Neural progenitor cell (in vitro differentiated cells): ENCODE data around the gene MFSD11. TPM values are rescaled to one million over a fixed set of nuclear protein-coding genes. Genes with fewer than 3 reads are reported as not detected.

ENCODE experiments used
- DNase-seq: peaks from one replicate; pipeline ENCODE4 v3.0.0-alpha.2; 2016; ENCODE audit warnings: low spot score
- H2AFZ ChIP-seq: fragments of 200-600 bp; sonication (generic); replicated peaks from 2 replicates; pipeline ENCODE4 v1.6.1; 2016; ENCODE audit warnings: antibody characterized with exemption
- H3F3A ChIP-seq: fragments of 200-600 bp; sonication (generic); 2 replicates; pipeline ENCODE4 v1.6.1; 2016; ENCODE audit warnings: antibody characterized with exemption, low read depth
- H3K27ac ChIP-seq: fragments of 200-600 bp; sonication (generic); 2 replicates; pipeline ENCODE4 v1.5.1; 2016; ENCODE audit warnings: mild to moderate bottlenecking
- H3K27me3 ChIP-seq: fragments of 200-600 bp; sonication (generic); 2 replicates; pipeline ENCODE4 v1.6.1; 2016; ENCODE audit warnings: mild to moderate bottlenecking, moderate library complexity
- H3K36me3 ChIP-seq: fragments of 200-600 bp; sonication (generic); 2 replicates; pipeline ENCODE4 v1.5.1; 2016
- H3K4me1 ChIP-seq: fragments of 200-600 bp; sonication (generic); 2 replicates; pipeline ENCODE4 v1.6.1; 2016; ENCODE audit warnings: mixed run types
- H3K4me2 ChIP-seq: fragments of 200-600 bp; sonication (generic); 2 replicates; pipeline ENCODE4 v1.6.1; 2016
- H3K4me3 ChIP-seq: fragments of 200-600 bp; sonication (generic); 2 replicates; pipeline ENCODE4 v1.5.1; 2016
- H3K79me2 ChIP-seq: fragments of 200-600 bp; sonication (generic); 2 replicates; pipeline ENCODE4 v1.6.1; 2016; ENCODE audit warnings: low read depth
- H3K9ac ChIP-seq: fragments of 200-600 bp; sonication (generic); 2 replicates; pipeline ENCODE4 v1.6.1; 2016
- H3K9me3 ChIP-seq: fragments of 200-600 bp; sonication (generic); 2 replicates; pipeline ENCODE4 v1.5.1; 2016; ENCODE audit warnings: low read depth
- H4K20me1 ChIP-seq: fragments of 200-600 bp; sonication (generic); 2 replicates; pipeline ENCODE4 v1.6.1; 2016; ENCODE audit warnings: low read depth
- H3K27ac Mint-ChIP-seq: 3 replicates; pipeline ENCODE4 v1.8.0; 2021; ENCODE audit warnings: mixed read lengths
- H3K27me3 Mint-ChIP-seq: 2 replicates; pipeline ENCODE4 v1.8.0; 2022; ENCODE audit warnings: low read depth, mild to moderate bottlenecking, inconsistent platforms, moderate library complexity, mixed read lengths; ENCODE audit not compliant: insufficient read depth
- H3K36me3 Mint-ChIP-seq: 3 replicates; pipeline ENCODE4 v1.8.0; 2021; ENCODE audit warnings: mixed read lengths
- H3K4me1 Mint-ChIP-seq: 3 replicates; pipeline ENCODE4 v1.8.0; 2021; ENCODE audit warnings: mixed read lengths
- H3K4me3 Mint-ChIP-seq: 3 replicates; pipeline ENCODE4 v1.8.0; 2021; ENCODE audit warnings: mild to moderate bottlenecking, moderate library complexity, mixed read lengths
- H3K9me3 Mint-ChIP-seq: 3 replicates; pipeline ENCODE4 v1.8.0; 2020; ENCODE audit warnings: mixed read lengths
- EZH2 ChIP-seq: fragments of 200-600 bp; sonication (generic); IDR thresholded peaks from 2 replicates; pipeline ENCODE4 v1.6.1; 2017; ENCODE audit warnings: antibody characterized with exemption, mild to moderate bottlenecking, moderate library complexity
- EZH2phosphoT487 ChIP-seq: fragments of 200-600 bp; sonication (generic); IDR thresholded peaks from 2 replicates; pipeline ENCODE4 v1.6.1; 2017; ENCODE audit warnings: antibody characterized with exemption
- total RNA-seq: library from RNA; depleted of rRNA; stranded (reverse); fragments of >200 nt; gene quantifications from 2 replicates; pipeline ENCODE4 v1.2.3, GENCODE V29; 2015; ENCODE audit warnings: low replicate concordance
- TF ChIP-seq, protein P1 (sequence below): fragments of 200-600 bp; sonication (generic); IDR thresholded peaks from 2 replicates; pipeline ENCODE4 v1.5.1; 2017; ENCODE audit warnings: antibody characterized with exemption, mild to moderate bottlenecking

MFSD11 gene
- total RNA-seq, 1 donor from 2014 or later: 25.7 TPM

DNA sequence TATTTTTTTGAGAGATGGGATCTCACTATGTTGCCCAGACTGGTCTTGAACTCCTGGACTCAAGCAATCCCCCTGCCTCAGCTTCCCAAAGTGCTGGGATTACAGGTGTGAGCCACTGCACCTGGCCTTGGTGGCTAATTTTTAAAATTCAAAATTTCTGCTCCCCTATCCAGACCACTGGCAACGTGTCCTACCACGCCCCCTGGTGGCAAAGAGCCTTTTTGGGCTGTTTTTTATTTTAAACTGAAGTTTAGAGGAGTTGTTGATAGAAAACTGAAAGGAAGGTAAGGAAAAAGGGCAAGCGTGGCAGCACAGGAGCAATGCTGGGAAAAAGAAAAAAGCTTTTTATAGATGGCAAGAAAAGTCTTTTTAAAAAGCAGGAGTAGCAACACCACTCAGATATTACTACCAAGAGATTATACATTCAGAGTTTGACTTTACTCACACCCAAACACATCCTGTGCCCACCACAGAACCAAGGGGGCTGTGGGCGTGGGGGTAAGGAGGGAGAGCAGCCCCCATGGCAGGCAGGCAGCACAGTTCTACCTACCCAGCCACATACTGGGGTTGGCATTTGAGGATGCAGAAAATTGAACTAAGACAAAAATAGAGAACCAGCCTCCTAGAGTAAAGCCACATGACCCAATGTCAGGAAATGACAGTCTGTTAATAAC is 23.0 kb upstream of the MFSD11 start:
- peak; percentile 72 for DNase-seq
- Mint-ChIP-seq H3K27ac (no peak overlapping the region), H3K4me1 (peaks cover 11% of the 10 kb centered on the region), H3K27me3 (peaks cover 3% of the 10 kb centered on the region), H3K9me3 (no peaks in the 10 kb centered on the region), H3K36me3 (peaks cover 14% of the 10 kb centered on the region), H3K4me3 (no peak overlapping the region)
- Histone ChIP-seq H4K20me1 (no peaks in the 10 kb centered on the region), H3K79me2 (no peaks in the 10 kb centered on the region), H2AFZ (no peak overlapping the region), H3K9ac (no peak overlapping the region), H3K27me3 (peaks cover 4% of the 10 kb centered on the region), H3K36me3 (no peaks in the 10 kb centered on the region), H3K4me3 (no peak overlapping the region), H3K9me3 (no peaks in the 10 kb centered on the region), H3K4me2 (no peak overlapping the region), H3F3A (peaks cover 9% of the 10 kb centered on the region), H3K4me1 (peaks cover 8% of the 10 kb centered on the region), H3K27ac (no peak overlapping the region)
- TF ChIP-seq, protein P1, sequence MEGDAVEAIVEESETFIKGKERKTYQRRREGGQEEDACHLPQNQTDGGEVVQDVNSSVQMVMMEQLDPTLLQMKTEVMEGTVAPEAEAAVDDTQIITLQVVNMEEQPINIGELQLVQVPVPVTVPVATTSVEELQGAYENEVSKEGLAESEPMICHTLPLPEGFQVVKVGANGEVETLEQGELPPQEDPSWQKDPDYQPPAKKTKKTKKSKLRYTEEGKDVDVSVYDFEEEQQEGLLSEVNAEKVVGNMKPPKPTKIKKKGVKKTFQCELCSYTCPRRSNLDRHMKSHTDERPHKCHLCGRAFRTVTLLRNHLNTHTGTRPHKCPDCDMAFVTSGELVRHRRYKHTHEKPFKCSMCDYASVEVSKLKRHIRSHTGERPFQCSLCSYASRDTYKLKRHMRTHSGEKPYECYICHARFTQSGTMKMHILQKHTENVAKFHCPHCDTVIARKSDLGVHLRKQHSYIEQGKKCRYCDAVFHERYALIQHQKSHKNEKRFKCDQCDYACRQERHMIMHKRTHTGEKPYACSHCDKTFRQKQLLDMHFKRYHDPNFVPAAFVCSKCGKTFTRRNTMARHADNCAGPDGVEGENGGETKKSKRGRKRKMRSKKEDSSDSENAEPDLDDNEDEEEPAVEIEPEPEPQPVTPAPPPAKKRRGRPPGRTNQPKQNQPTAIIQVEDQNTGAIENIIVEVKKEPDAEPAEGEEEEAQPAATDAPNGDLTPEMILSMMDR: peak; percentile 99
- no peak for TF ChIP-seq EZH2phosphoT487
- no peak for TF ChIP-seq EZH2

DNA sequence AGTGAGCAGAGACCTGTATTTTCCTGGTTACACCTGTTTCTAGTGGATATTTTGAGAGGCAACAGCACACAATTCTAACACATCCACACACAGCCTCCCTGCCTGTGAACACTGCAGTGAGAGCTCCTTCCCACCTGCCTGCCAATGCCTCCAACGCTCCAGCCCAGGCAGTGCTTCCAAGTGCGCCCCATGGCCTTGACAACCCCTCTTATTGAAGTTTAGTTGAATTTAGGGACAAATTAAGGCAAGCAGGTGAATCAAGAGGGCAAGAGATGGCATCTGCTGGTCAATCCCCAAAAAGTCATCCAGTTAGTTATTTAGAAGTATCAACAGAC is 22.5 kb upstream of the MFSD11 start:
- Mint-ChIP-seq H3K27me3 (peaks cover 3% of the 10 kb centered on the region), H3K4me3 (no peak overlapping the region), H3K4me1 (peaks cover 9% of the 10 kb centered on the region), H3K9me3 (no peaks in the 10 kb centered on the region), H3K36me3 (peaks cover 14% of the 10 kb centered on the region), H3K27ac (no peak overlapping the region)
- Histone ChIP-seq H3K4me2 (no peak overlapping the region), H3F3A (peaks cover 8% of the 10 kb centered on the region), H3K4me3 (no peak overlapping the region), H3K9me3 (no peaks in the 10 kb centered on the region), H3K36me3 (no peaks in the 10 kb centered on the region), H3K27ac (no peak overlapping the region), H4K20me1 (no peaks in the 10 kb centered on the region), H3K79me2 (no peaks in the 10 kb centered on the region), H3K9ac (no peak overlapping the region), H3K4me1 (peaks cover 7% of the 10 kb centered on the region), H2AFZ (no peak overlapping the region), H3K27me3 (no peaks in the 10 kb centered on the region)
- DNase-seq: no peak
- TF ChIP-seq EZH2 (no peak), EZH2phosphoT487 (no peak)
- TF ChIP-seq, protein P1: no peak

DNA sequence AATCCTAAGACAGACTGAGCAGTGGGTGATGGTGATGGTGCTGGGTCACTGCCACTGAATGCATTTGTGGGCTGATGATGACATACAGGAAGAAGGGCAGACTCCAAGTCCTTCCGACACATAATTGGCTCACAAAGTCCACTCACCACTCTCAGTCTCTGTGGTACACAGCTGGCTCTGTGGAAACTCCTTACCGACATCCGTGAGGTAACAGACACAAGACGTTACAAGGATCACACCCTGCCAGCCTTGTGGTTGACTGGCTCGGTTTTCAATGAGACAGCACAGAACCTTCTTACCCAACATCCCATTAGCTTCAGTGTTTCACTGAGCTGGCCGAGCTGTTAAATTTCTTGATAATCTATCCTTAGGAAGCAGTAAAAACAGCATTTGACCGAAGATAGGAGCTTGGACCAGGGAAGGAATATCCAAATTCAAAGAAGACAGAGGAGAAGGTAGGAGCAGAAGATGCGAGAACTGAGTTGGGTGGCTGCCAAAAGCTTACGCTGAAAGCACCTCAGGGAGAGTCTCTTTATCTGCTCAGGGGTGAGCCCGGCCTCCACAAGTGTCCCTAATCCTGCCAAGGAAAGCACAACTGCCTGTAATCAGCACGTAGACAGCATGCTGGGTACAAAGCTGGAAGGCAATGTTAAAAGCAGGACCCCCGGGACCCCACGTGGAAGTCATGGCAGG is 21.6 kb upstream of the MFSD11 start:
- no peak overlapping the region for H3K4me3 Mint-ChIP-seq
- Histone ChIP-seq H3K9me3 (no peaks in the 10 kb centered on the region), H3F3A (peaks cover 6% of the 10 kb centered on the region), H3K4me3 (no peak overlapping the region), H3K9ac (no peak overlapping the region), H2AFZ (no peak overlapping the region), H3K36me3 (no peaks in the 10 kb centered on the region), H3K4me1 (peaks cover 3% of the 10 kb centered on the region), H4K20me1 (no peaks in the 10 kb centered on the region), H3K27me3 (no peaks in the 10 kb centered on the region), H3K4me2 (no peak overlapping the region), H3K79me2 (no peaks in the 10 kb centered on the region), H3K27ac (no peak overlapping the region)
- DNase-seq: no peak
- TF ChIP-seq, protein P1: no peak
- TF ChIP-seq EZH2 (no peak), EZH2phosphoT487 (no peak)
- H3K27me3 Mint-ChIP-seq: no peaks in the 10 kb centered on the region
- no peak overlapping the region for H3K27ac Mint-ChIP-seq
- H3K9me3 Mint-ChIP-seq: no peaks in the 10 kb centered on the region
- peaks cover 19% of the 10 kb centered on the region for H3K36me3 Mint-ChIP-seq
- peaks cover 6% of the 10 kb centered on the region for H3K4me1 Mint-ChIP-seq
